Retina (tissue), 1 donor: ENCODE data around the gene ECSIT.
"Not testable (repeated sequence)": the region's sequence is repeated elsewhere in the genome, so short reads cannot be mapped to it uniquely, and the experiment has no call there.

Experiments used
- DNase-seq: peaks from one replicate; pipeline ENCODE4 v3.0.0-alpha.2; 2016

The ECSIT gene

GRCh38 chr19:11475343-11475742, 53.6 kb downstream of the ECSIT start:
- DNase-seq, result not testable (repeated sequence)

GRCh38 chr19:11473725-11474124, 55.2 kb downstream of the ECSIT start:
- DNase-seq, result no peak

GRCh38 chr19:11468266-11468845, 60.6 kb downstream of the ECSIT start:
- DNase-seq, result not testable (repeated sequence)

- peak; percentile 32 for DNase-seq
Observed at GRCh38 chr19:11465600-11465999, 63.3 kb downstream of the ECSIT start.

DNA sequence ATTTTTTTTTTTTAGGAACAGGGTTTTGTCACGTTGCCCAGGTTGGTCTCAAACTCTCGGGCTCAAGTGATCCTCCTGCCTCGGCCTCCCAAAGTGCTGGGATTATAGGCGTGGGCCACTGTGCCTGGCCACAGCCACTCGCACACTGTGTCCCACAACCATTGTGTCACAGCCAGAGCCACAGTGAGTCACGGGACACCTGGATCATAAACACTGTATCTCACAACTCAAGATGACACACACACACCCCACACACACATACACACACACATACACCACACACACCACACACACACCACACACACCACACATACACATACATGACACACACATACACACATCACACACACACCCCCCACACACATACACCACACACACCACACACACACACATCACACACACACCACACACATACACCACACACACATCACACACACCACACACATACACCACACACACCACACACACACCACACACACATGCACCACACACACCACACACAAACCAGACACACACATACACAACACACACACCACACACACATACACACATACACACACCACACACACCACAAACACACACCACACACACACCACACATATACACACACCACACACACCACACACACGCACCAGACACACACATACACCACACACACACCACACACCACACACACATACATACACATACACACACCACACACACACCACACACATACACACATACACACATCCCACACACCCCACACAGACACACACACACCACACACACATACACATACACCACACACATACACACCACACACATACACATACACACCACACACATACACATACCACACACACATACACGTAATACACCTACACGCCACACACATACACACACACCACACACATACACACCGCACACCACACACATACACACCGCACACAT, 64.3 kb downstream of the ECSIT start:
- DNase-seq, result no peak

GRCh38 chr19:11463391-11463790, 65.5 kb downstream of the ECSIT start:
- DNase-seq, result no peak

- no peak for DNase-seq
Observed at GRCh38 chr19:11461453-11461852, 67.5 kb downstream of the ECSIT start.

- DNase-seq, result no peak
Observed at GRCh38 chr19:11460207-11460606, 68.7 kb downstream of the ECSIT start.

DNA sequence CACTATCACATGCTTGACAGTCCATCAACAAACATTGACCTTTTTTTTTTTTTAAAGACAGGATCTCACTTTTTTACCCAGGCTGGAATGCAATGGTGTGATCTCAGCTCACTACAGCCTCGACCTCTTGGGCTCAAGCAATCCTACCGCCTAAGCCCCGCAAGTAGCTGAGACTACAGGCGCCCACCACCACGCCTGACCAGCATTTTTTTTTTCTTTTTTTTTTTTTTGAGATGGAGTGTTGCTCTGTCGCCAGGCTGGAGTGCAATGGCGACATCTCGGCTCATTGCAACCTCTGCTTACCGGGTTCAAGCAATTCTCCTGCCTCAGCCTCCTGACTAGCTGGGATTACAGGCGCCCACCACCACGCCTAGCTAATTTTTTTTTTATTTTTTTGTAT, 70.0 kb downstream of the ECSIT start:
- DNase-seq, result not testable (repeated sequence)

DNA sequence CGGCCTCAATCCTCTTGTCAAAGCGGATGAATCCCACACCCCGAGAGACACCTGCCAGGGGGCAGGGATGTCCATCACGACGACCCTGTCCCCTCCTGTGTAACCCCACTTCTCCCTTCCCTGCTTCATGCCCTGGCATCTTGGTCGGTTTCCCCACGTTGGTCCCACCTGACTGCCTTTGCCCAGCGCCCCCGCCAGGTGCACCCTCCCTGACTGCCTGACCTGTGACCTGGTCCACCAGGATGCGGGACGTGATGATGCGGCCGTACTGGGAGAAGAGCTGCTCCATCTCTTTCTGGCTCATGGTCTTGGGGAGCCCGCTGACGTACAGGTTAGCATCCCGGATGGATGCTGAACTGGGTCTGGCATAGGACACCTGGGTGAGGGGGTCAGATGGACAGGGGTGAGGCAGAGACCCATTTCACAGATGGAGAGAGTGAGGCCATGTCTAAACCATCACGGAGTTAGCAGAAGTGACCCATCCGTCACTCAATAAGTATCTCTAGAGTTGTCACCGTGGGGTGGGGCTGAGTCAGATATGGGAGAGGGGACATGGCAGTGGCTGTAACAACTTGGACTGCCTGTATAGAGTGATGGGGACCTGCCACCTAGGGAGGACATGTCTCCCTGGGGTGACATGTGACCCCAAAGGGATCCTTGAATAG, 70.6 kb downstream of the ECSIT start:
- no peak for DNase-seq

DNA sequence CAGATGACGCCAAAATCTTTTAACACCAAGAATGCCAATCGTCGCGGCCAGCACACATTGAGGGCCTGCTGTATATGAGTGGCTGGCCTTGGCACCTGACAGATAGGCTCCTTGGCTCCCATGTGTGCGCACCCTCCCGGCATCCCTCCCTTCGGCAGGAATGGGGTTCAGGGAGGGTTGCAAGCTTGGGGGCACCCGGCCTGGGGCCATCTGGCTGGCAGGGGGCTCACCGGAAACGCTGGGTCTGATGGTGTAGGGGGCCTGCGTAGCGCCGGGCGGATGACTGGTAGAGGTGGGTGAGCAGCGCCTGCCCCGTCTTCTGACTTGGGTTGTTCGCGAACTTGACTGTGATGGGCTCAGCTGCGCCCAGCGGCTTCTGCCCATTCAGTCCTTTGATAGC, 71.1 kb downstream of the ECSIT start:
- DNase-seq, result no peak

DNA sequence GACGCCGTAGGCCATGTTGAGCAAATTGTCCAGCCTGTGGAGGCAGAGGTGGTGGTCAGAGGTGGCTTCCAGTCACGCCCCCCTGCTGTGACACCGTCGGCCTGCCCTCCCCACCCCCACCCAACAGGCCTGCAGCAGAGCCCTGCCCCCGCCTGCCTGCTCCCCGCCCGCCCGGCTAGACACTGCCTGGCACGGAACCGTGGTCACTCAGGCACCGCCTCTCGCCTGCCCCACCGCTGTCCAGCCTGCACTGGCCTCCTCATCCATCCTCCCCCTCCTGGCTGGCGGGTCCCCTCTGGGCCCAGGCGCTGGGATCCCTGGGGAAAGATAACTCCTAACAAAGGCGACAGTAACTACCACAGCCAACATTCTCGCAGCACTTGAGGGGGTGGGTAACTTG, 71.8 kb downstream of the ECSIT start:
- DNase-seq, result no peak

GRCh38 chr19:11456659-11457058, 72.3 kb downstream of the ECSIT start:
- no peak for DNase-seq
